HepG2 (cell line): ENCODE measurements around the gene SPON1. TPM values are rescaled to one million over a fixed set of nuclear protein-coding genes. Genes with fewer than 3 reads are reported as not detected.

Source experiments
- ATAC-seq: fragments of 200-7000 bp; cut with Tn5 transposase; 3 replicates; pipeline ENCODE4 v1.9.1; 2020; ENCODE audit warnings: mild to moderate bottlenecking, moderate library complexity
- BruUV-seq: library from RNA; stranded (reverse); fragments of 400-500 nt; replicated peaks from 2 replicates; lab custom pipeline; 2021; lab: Mats Ljungman, UMichigan
- CTCF ChIA-PET: fragments of 300-600 bp; formaldehyde crosslinking; extraction: SDS; loops from one replicate; lab custom pipeline; 2021; ENCODE audit warnings: low total read pairs, inconsistent platforms, low intra/inter-chr PET ratio; lab: Yijun Ruan, JAX
- POLR2A ChIA-PET: fragments of 350-600 bp; sonication (Branson Sonifier 250); formaldehyde crosslinking; loops from one replicate; lab custom pipeline; 2020; ENCODE audit warnings: antibody characterized with exemption, inconsistent platforms; lab: Yijun Ruan, JAX
- DNase-seq: peaks from one replicate; pipeline ENCODE4 v3.0.0-alpha.2; 2015; ENCODE audit warnings: low spot score
- FAIRE-seq: peaks from 3 replicates; lab custom pipeline; 2011; peaks lifted over from hg19 to GRCh38; lab: Jason Lieb, UNC
- H2AFZ ChIP-seq: one replicate; pipeline ENCODE4 v1.6.1; 2011; ENCODE audit warnings: low read length, inconsistent platforms
- H3K27ac ChIP-seq: fragments of 300-600 bp; 3 replicates; pipeline ENCODE4 v1.8.0; 2011; ENCODE audit warnings: mixed run types, mild to moderate bottlenecking, mixed read lengths, low read length, inconsistent platforms; ENCODE audit not compliant: insufficient read depth; ENCODE audit errors: extremely low read length
- H3K27me3 ChIP-seq, 2 experiments: fragments of 200-600 bp in 1 of 2; 2 replicates in 1 of 2; 3 replicates in 1 of 2; pipeline versions ENCODE4 v1.6.0 to v1.8.0; 2011; ENCODE audit warnings: low read length in 2 of 2, mild to moderate bottlenecking in 2 of 2, moderate library complexity in 2 of 2, inconsistent platforms in 1 of 2; ENCODE audit not compliant: insufficient read depth in 2 of 2, control insufficient read depth in 1 of 2
- H3K36me3 ChIP-seq, 2 experiments: fragments of 200-600 bp in 1 of 2; replicated peaks in 1 of 2; 2 replicates in 1 of 2; 3 replicates in 1 of 2; pipeline versions ENCODE4 v1.5.1 to v1.8.0; 2011; ENCODE audit warnings: low read length in 2 of 2, inconsistent platforms in 1 of 2; ENCODE audit not compliant: insufficient read depth in 2 of 2, control insufficient read depth in 1 of 2
- H3K4me1 ChIP-seq: 2 replicates; pipeline ENCODE4 v1.5.1; 2012; ENCODE audit warnings: low read length, inconsistent platforms; ENCODE audit not compliant: insufficient read depth
- H3K4me2 ChIP-seq: 2 replicates; pipeline ENCODE4 v1.6.0; 2011; ENCODE audit warnings: low read depth, low read length, inconsistent platforms
- H3K4me3 ChIP-seq, 3 experiments: fragments of 200-600 bp in 1 of 3; sonication (generic), shearing (Covaris generic) in 1 of 3; replicated peaks in 1 of 3; 2 replicates each; pipeline ENCODE4 v1.5.1; 2011 to 2016; ENCODE audit warnings: low read length in 3 of 3, inconsistent platforms in 2 of 3, low read depth in 2 of 3, mild to moderate bottlenecking in 2 of 3, control low read depth in 1 of 3, mixed read lengths in 1 of 3; ENCODE audit not compliant: insufficient read depth in 1 of 3
- H3K79me2 ChIP-seq: one replicate; pipeline ENCODE4 v1.6.1; 2011; ENCODE audit warnings: low read length, inconsistent platforms; ENCODE audit not compliant: insufficient read depth
- H3K9ac ChIP-seq: 2 replicates; pipeline ENCODE4 v1.6.0; 2011; ENCODE audit warnings: mild to moderate bottlenecking, low read depth, low read length, inconsistent platforms; ENCODE audit not compliant: insufficient read depth
- H3K9me3 ChIP-seq: 2 replicates; pipeline ENCODE4 v1.5.1; 2012; ENCODE audit warnings: mild to moderate bottlenecking, low read length
- H4K20me1 ChIP-seq: 2 replicates; pipeline ENCODE4 v1.6.0; 2011; ENCODE audit warnings: inconsistent platforms, mild to moderate bottlenecking, low read length, moderate library complexity; ENCODE audit not compliant: insufficient read depth
- ASH2L ChIP-seq: fragments of 300-600, 200-600 bp; sonication (generic); IDR thresholded peaks from 2 replicates; pipeline ENCODE4 v1.7.0; 2017; ENCODE audit warnings: low read depth, mild to moderate bottlenecking, moderate library complexity, mixed read lengths, low read length; ENCODE audit not compliant: insufficient read length
- HDAC1 ChIP-seq: sonication (generic); formaldehyde crosslinking; IDR thresholded peaks from 2 replicates; pipeline ENCODE4 v1.5.1; 2020; ENCODE audit warnings: mild to moderate bottlenecking, missing genetic modification reagents
- HOXA7 ChIP-seq: sonication (generic); formaldehyde crosslinking; IDR thresholded peaks from 2 replicates; pipeline ENCODE4 v1.8.1; 2022; ENCODE audit warnings: mild to moderate bottlenecking, missing genetic modification reagents, moderate library complexity
- HOXD1 ChIP-seq: sonication (generic); formaldehyde crosslinking; IDR thresholded peaks from 2 replicates; pipeline ENCODE4 v1.5.0; 2020; ENCODE audit warnings: missing genetic modification reagents
- NONO ChIP-seq, 2 experiments: fragments of 450-650 bp in 1 of 2; sonication (generic) in 1 of 2; formaldehyde crosslinking in 1 of 2; IDR thresholded peaks in 1 of 2; conservative IDR thresholded peaks in 1 of 2; 2 replicates each; pipeline versions ENCODE4 v1.6.1 to v1.8.0; 2017 to 2022; ENCODE audit warnings: mild to moderate bottlenecking in 1 of 2, missing genetic modification reagents in 1 of 2, moderate library complexity in 1 of 2
- STAT5B ChIP-seq: sonication (generic); formaldehyde crosslinking; IDR thresholded peaks from 2 replicates; pipeline ENCODE4 v1.4.0; 2020; ENCODE audit warnings: missing genetic modification reagents
- WGBS: methylation state at CpG from one replicate; pipeline ENCODE4 v1.1.6; 2017; ENCODE audit warnings: low lambda C conversion rate; 5-methylcytosine and 5-hydroxymethylcytosine counted together
- in situ Hi-C: cut with HindIII; loops from 2 replicates; pipeline ENCODE4 v1.10.0; 2017; ENCODE audit warnings: low pct_unique_long_range_greater_than_20kb; ENCODE audit not compliant: extremely low pct_ligation_motif_present
- intact Hi-C: fragments of 100-400 bp; cut with micrococcal nuclease; formaldehyde crosslinking; loops from one replicate; pipeline ENCODE4 v1.10.0; 2022; ENCODE audit not compliant: unreplicated experiment
- polyA plus RNA-seq, 8 experiments: library from polyadenylated mRNA; depleted of rRNA in 3 of 8; stranded (reverse) in 7 of 8; unstranded in 1 of 8; fragments of >200 nt; fragmentation: Illumina TruSeq in 4 of 8; extraction: Trizol in 4 of 8; gene quantifications; 2 replicates each; pipeline versions ENCODE4 v1.2.1 to v1.2.3, GENCODE V29; 2011 to 2016; ENCODE audit warnings: low read depth in 4 of 8, missing spikeins in 1 of 8, mixed read lengths in 1 of 8; ENCODE audit not compliant: insufficient read depth in 1 of 8
- total RNA-seq, 5 experiments: library from RNA; depleted of rRNA; stranded (reverse); fragments of >200 nt; fragmentation: Illumina TruSeq; extraction: Trizol; gene quantifications; 2 replicates each; pipeline ENCODE4 v1.2.3, GENCODE V29; 2016; ENCODE audit warnings: low read depth in 1 of 5
- TF ChIP-seq, protein P1 (sequence below): sonication (generic); formaldehyde crosslinking; IDR thresholded peaks from 2 replicates; pipeline ENCODE4 v1.4.0; 2020; ENCODE audit warnings: missing genetic modification reagents, mild to moderate bottlenecking, borderline replicate concordance
- TF ChIP-seq, protein P2 (sequence below): sonication (generic); formaldehyde crosslinking; IDR thresholded peaks from 2 replicates; pipeline ENCODE4 v1.5.0; 2020; ENCODE audit warnings: missing genetic modification reagents
- TF ChIP-seq, protein P3 (sequence below): sonication (generic); formaldehyde crosslinking; IDR thresholded peaks from 2 replicates; pipeline ENCODE4 v1.8.1; 2023; ENCODE audit warnings: mild to moderate bottlenecking, missing genetic modification reagents

The SPON1 gene
- total and polyA plus RNA-seq, 2 of the 13 experiments (the other 11 are each of a cell fraction or from before 2014, with no cell fraction given), result not detected

DNA sequence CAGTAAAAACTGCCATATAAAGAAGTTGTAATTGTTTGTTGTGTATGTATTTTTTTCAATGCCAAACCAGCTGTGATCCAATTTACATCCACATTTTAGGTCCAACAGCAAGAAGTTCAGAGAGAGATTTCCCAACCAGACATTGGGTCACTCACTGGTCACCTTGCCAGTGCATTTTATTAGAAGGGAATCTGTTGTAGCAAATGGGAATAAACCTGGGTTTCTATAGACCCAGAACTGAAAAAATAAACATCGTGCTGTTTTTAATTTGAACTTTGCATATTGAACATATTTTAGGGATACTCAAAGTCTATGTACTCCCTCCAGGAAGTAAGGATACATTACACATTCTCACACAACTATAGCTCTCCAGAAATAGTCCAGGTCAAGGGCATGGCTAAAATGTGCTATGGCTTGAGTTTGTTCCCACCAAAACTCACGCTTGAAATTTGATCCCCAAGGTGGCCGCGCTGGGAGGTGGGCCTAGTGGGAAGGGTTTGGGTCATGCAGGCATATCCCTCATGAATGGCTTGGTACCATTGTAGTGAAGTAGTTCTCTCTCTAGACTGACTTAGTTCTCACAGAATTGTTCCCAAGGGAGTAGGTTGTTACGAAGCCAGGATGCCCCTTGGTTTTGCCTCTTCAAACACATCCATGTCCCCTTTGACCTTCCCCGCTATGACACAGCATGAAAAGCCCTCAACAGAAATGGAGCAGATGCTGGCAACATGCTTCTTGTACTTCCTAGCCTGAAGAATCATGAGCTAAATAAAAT, 305.5 kb downstream of the SPON1 start:
- FAIRE-seq, result no peak
- Histone ChIP-seq H2AFZ (no peak overlapping the region), H3K9ac (no peak overlapping the region), H3K27ac (no peak overlapping the region), H3K4me1 (0 out of 2 replicates have a peak, but pooled peaks cover 5% of the 10 kb centered on the region), H3K9me3 (no peaks in the 10 kb centered on the region), H3K27me3 (no peaks in the 10 kb centered on the region; a peak in 1 of 5 replicates), H3K36me3 (no peaks in the 10 kb centered on the region), H3K79me2 (no peaks in the 10 kb centered on the region)
- ATAC-seq, result no peak
- 97% methylated on average over 6 of the region's 6 CpGs for WGBS
- intact Hi-C loops, result no loop called here
- in situ Hi-C loops, result no loop called here
- BruUV-seq, result no TSS peak
- POLR2A ChIA-PET, result no interaction called here
- CTCF ChIA-PET, result no interaction called here
- no peak for DNase-seq
- TF ChIP-seq NONO (IDR thresholded peaks at IDR 0.05) (no peak), NONO (CRISPR knock-in tag; conservative IDR thresholded peaks at IDR 0.05) (no peak), HOXA7 (CRISPR knock-in tag) (no peak), HOXD1 (no peak), HDAC1 (CRISPR knock-in tag) (no peak), ASH2L (no peak), STAT5B (CRISPR knock-in tag) (no peak)
- TF ChIP-seq, protein P1, sequence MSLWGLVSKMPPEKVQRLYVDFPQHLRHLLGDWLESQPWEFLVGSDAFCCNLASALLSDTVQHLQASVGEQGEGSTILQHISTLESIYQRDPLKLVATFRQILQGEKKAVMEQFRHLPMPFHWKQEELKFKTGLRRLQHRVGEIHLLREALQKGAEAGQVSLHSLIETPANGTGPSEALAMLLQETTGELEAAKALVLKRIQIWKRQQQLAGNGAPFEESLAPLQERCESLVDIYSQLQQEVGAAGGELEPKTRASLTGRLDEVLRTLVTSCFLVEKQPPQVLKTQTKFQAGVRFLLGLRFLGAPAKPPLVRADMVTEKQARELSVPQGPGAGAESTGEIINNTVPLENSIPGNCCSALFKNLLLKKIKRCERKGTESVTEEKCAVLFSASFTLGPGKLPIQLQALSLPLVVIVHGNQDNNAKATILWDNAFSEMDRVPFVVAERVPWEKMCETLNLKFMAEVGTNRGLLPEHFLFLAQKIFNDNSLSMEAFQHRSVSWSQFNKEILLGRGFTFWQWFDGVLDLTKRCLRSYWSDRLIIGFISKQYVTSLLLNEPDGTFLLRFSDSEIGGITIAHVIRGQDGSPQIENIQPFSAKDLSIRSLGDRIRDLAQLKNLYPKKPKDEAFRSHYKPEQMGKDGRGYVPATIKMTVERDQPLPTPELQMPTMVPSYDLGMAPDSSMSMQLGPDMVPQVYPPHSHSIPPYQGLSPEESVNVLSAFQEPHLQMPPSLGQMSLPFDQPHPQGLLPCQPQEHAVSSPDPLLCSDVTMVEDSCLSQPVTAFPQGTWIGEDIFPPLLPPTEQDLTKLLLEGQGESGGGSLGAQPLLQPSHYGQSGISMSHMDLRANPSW (CRISPR knock-in tag), result no peak
- TF ChIP-seq, protein P2, sequence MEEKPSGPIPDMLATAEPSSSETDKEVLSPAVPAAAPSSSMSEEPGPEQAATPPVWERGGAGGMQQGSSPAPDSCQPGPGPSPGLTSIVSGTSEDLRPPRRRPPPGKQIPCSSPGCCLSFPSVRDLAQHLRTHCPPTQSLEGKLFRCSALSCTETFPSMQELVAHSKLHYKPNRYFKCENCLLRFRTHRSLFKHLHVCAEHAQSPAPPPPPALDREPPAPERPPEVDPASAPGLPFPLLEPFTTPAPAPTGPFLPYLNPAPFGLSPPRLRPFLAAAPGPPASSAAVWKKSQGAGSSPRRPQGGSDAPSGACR (CRISPR knock-in tag), result no peak
- TF ChIP-seq, protein P3, sequence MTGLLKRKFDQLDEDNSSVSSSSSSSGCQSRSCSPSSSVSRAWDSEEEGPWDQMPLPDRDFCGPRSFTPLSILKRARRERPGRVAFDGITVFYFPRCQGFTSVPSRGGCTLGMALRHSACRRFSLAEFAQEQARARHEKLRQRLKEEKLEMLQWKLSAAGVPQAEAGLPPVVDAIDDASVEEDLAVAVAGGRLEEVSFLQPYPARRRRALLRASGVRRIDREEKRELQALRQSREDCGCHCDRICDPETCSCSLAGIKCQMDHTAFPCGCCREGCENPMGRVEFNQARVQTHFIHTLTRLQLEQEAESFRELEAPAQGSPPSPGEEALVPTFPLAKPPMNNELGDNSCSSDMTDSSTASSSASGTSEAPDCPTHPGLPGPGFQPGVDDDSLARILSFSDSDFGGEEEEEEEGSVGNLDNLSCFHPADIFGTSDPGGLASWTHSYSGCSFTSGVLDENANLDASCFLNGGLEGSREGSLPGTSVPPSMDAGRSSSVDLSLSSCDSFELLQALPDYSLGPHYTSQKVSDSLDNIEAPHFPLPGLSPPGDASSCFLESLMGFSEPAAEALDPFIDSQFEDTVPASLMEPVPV (CRISPR knock-in tag), result no peak
- TF ChIP-seq, all 625 proteins: peak for 0
- Histone ChIP-seq H3K4me2 (no peak overlapping the region), H4K20me1 (no peaks in the 10 kb centered on the region), H3K4me3 (no peak overlapping the region)
